GM21529 (cell line): Measurements from ENCODE around the gene GPR84.
"Not testable (repeated sequence)": the region's sequence is repeated elsewhere in the genome, so short reads cannot be mapped to it uniquely, and the experiment has no call there.

Experiments used
- ATAC-seq: cut with Tn5 transposase; IDR thresholded peaks from one replicate; pipeline ENCODE4 v1.9.1; 2021; ENCODE audit not compliant: unreplicated experiment

The GPR84 gene

GRCh38 chr12:54356951-54357356, 7.3 kb downstream of the GPR84 start:
- ATAC-seq: no peak

- ATAC-seq: no peak
These were observed 8.1 kb downstream of the GPR84 start for GRCh38 chr12:54356228-54356627.

- no peak for ATAC-seq
These were observed 9.0 kb downstream of the GPR84 start for GRCh38 chr12:54355104-54355815.

GRCh38 chr12:54354271-54354670, 10.0 kb downstream of the GPR84 start:
- not testable (repeated sequence) for ATAC-seq

DNA sequence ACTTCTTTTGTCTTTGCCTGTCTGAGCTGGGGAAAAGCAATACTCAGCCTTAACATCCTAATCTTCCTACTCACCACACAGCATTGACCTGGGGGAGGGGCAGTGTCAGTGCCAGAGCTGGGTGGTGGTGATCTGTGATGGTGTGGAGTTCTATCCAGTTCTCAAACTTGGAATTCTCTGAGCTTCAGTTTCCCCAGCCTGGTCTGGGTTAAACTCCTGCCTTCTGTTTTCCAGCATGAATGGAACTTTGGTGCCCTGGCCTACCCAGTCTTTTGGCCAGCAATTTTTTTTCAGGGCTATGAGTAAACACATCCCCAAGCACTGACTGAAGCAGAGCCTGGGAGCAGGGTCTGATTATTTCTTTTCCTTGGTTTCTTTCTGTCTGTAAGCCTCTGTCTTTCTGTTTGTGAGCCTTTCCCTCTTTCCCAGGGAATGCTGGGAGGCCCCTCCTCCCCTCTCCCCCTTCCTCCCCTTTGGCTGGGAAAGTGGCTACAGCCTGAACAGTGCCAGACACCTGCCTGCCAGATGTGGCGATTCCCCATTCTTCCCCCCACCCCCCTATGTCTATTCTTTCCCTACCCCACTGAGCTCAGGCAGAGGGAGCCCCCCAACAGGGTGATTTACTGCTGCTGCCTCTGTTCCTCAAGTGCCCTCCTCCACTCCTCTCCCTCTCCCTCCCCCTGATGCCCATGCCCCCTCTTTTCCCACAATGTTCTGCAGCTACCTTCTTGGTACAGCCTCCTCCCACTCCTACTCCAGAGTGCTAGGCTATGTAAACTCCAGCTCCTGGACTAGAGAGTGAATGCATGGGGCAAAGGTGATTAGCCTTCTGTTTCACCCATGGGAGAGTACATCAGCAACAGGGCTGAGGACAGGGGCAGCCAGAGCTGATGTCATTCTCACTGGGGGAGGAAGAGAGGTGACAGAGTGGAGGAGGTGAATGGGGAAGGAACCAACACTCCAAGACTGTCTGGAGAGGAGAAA, 11.1 kb downstream of the GPR84 start:
- ATAC-seq: no peak

DNA sequence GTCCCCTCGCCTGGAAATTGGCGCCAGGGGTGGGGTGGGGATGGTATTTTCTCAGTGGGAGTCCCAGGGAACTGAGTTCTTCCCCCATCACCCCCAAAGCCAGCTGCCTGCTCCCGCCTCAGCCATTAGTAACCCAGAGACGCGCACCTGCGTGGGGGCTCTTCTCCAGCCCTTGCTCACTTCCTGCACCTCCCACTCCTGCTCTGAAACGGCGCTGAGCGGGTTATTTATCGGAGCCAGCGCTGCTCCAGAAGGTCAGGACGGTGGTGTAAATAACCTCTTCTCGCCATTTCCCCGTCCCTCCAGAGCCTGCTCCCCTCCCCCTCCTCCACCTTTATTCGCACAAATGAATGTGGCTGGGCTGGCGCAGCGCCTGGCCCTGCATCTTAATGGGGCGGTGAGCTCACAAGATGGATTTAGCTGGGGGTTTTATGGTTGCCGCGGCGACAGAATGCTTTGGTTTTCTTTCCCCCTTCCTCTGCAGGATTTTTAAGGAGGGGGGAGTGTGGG, 12.2 kb downstream of the GPR84 start:
- ATAC-seq: no peak

DNA sequence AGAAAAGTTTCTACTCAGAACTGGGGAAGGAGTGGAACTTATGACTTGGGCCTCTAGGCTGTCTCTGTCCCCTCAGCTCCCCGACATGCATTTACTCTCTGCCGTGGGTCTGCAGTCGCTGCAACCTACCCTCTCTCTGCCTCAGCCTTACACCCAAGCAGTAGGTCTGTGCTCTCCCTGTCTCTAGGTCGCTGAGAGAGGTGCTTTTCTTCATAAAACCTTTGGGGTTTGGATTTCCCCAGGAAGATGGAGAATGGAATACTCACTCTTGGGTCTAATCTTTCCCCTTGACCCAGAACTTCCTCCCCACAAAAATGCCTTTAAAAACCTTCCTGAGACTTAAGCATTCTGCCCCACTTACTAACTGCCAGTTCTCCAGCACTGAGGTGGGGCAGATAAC, 12.9 kb downstream of the GPR84 start:
- no peak for ATAC-seq

- no peak for ATAC-seq
These were observed 13.5 kb downstream of the GPR84 start for GRCh38 chr12:54350743-54351142.

GRCh38 chr12:54349679-54350078, 14.6 kb downstream of the GPR84 start:
- no peak for ATAC-seq

DNA sequence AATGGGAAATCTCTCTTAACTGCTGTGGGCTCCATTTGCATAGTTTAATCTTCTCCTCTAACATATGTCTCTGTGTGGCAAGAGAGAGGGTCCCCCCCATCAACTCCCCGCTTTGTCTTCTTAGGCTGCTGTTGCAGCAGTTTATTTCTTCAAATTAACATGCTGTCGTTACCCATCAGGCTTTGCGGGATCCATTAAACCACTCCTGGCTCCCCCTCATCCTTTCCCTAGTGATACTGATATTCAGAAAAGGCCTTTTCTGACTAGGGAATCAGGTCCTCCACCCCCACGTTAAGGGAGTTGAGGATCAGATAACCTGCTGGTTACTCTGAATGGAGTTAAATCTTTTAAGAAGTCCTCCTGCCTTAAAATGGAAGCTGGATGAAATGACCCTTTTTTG, 15.2 kb downstream of the GPR84 start:
- ATAC-seq: no peak

DNA sequence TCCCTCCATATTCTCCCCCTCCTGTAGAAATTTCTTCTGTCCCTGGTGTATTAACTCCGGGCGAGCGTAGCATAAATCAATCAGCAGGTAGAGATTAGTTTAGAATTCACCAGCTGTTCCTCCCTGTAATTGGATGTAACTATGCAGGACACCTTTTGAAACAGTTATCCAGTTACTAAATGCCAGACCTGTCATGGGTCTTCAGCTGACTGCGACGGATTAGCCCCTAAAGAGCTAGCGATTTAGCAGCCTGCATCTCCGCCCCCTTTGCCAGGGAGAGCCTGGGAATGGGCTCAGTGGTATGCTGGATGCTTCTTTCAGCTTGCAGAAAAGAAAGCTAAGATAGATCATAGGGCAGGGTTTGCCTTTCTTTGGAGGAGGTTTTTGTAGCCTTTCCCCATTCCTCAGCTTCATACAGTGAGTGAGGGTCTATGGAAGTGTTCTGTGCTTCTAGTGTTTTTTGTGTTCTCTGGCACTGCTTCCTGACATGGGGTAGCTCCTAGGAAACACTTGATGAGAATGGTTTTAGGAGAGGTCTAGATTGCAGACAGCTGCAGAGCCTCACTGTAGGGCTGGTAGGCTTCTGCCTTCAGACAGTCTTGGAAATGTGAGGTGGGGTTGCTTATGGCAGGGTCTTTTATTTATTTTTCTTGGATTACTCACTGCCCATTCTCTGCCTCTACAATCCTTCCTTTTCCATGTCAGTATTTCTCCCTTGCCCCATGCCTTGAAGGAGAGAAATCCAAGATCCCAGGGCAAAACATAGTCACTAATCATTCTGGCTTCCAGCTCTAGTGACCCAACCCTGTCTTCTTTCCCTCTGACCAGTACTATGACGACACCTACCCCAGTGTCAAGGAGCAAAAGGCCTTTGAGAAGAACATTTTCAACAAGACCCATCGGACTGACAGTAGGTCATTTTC, 22.6 kb downstream of the GPR84 start:
- no peak for ATAC-seq

GRCh38 chr12:54340846-54341245, 23.4 kb downstream of the GPR84 start:
- no peak for ATAC-seq

- no peak for ATAC-seq
These were observed 25.5 kb downstream of the GPR84 start for GRCh38 chr12:54338698-54339296.

- no peak for ATAC-seq
These were observed 26.2 kb downstream of the GPR84 start for GRCh38 chr12:54337854-54338650.

DNA sequence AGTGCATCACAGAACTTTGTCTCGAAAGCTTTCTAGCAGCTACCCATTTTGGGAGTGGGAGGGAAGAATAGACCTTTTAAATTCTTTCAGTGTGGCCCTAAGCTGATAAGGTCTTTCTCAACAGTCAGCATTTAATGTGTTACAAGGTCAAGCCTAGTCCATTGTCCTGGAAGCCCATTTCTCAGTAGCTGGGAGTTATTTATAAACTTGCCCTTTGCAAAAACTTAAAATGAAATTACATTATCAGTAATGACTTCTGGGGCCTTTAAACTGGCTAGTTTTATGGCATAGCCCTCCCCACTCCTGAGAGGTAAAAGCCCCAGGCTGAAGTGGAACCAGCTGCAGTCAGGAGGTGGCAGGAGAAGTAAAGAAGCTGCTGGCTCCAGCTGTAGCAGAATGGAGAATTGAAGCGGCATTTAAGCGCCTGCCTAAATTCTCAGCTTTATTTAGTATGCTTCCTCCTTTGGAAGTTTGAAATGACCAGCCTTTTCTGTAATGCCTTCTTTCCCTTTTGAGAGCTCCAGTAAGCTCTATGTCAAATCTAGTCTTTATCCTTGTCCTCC, 26.9 kb downstream of the GPR84 start:
- no peak for ATAC-seq

DNA sequence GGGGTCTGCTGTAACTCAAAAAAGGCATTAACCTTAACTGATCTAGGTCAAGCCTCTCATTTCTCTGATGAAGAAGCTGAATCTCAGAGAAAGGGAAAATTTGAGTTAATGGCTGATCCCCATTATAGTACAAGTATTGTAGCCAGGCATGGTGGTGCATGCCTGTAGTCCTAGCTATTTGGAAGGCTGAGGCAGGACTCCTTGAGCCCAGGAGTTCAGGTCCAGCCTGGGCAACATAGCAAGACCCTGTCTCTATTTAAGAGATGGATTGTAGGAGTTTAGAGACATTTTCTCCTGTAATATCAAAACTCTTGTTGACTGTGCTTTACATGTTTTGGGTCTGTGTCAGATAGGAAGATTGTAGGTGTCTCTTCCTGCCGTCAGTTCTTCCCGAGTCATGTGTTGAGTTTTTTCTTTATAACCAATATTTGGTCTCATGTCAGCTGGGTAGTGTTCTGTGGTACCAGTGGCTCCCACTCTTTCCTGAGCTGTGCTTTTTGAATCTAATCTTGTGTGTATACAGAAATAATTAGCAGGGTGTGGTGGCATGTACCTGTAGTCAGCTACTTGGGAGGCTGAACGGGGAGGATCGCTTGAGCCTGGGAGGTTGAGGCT, 30.8 kb downstream of the GPR84 start:
- no peak for ATAC-seq

- ATAC-seq: no peak
These were observed 32.8 kb downstream of the GPR84 start for GRCh38 chr12:54331461-54331860.

- no peak for ATAC-seq
These were observed 33.8 kb downstream of the GPR84 start for GRCh38 chr12:54330442-54330841.

DNA sequence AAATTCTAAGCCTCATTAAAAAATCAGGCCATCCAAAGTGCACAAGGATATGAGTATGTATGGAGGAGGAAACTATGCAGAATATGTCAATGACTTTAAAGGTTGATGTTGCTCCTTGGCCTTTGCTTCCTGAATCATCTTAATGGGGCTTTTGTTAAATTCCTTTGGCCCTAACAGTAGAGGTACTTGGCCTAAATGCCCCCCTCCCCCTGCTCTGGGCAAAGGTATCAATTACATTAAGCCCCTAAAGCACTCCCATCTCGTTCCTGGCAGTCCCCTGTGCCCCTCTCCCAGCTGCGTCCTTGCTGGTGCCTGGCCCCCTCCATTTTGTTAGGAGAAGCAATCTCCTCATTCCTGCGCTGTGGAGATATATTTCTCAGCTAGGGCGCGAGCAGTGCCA, 34.5 kb downstream of the GPR84 start:
- no peak for ATAC-seq
